GM19455 (cell line): ENCODE data around the gene FAM236C.
"Not testable (repeated sequence)": the region's sequence is repeated elsewhere in the genome, so short reads cannot be mapped to it uniquely, and the experiment has no call there.

ENCODE experiments used
- ATAC-seq: cut with Tn5 transposase; IDR thresholded peaks from one replicate; pipeline ENCODE4 v1.9.1; 2021; ENCODE audit not compliant: unreplicated experiment

FAM236C gene

GRCh38 chrX:72912315-72912714, at the start of gene FAM236C:
Gene FAM236C, plus strand, starts transcription at chrX:72912615. Its CDS starts 100 bp downstream, at chrX:72912715.
- not testable (repeated sequence) for ATAC-seq

- not testable (repeated sequence) for ATAC-seq
Observed at GRCh38 chrX:72882898-72883297, 29.5 kb upstream of the FAM236C start.

GRCh38 chrX:72889740-72890139, 22.7 kb upstream of the FAM236C start:
- ATAC-seq: not testable (repeated sequence)

GRCh38 chrX:72916096-72916495, 3.7 kb downstream of the FAM236C start:
- ATAC-seq: not testable (repeated sequence)

- not testable (repeated sequence) for ATAC-seq
Observed at GRCh38 chrX:72932283-72932682, 19.9 kb downstream of the FAM236C start.

- ATAC-seq: not testable (repeated sequence)
Observed at GRCh38 chrX:72936455-72936854, 24.0 kb downstream of the FAM236C start.

GRCh38 chrX:72936882-72937455, 24.6 kb downstream of the FAM236C start:
- ATAC-seq: not testable (repeated sequence)

GRCh38 chrX:72937906-72938305, 25.5 kb downstream of the FAM236C start, which contains the start of gene FAM236A:
Gene FAM236A, plus strand, starts transcription at chrX:72938206. Its CDS starts 57 bp downstream, at chrX:72938263.
- ATAC-seq: not testable (repeated sequence)

- ATAC-seq: not testable (repeated sequence)
Observed at GRCh38 chrX:72942272-72942671, 29.9 kb downstream of the FAM236C start.

- ATAC-seq: peak; percentile 72
Observed at GRCh38 chrX:72943035-72943818, 30.8 kb downstream of the FAM236C start.

GRCh38 chrX:72943819-72944169, 31.4 kb downstream of the FAM236C start, which contains the start of gene DMRTC1:
Gene DMRTC1, minus strand, starts transcription at chrX:72943837. Its CDS starts 68,143 bp downstream, at chrX:72875694.
- peak; percentile 65 for ATAC-seq

- ATAC-seq: not testable (repeated sequence)
Observed at GRCh38 chrX:72959971-72960370, 47.6 kb downstream of the FAM236C start.
